Fibroblast of lung (primary cell): Measurements from ENCODE around the gene HIGD2A. TPM values are rescaled to one million over a fixed set of nuclear protein-coding genes. Genes with fewer than 3 reads are reported as not detected.

Experiments
- DNase-seq, 2 donors: peaks; one replicate each; pipeline versions ENCODE4 v3.0.0 to v3.0.0-alpha.2; 2010; ENCODE audit warnings: low read depth in 2 of 2
- H2AFZ ChIP-seq: 2 replicates; pipeline ENCODE4 v1.5.1; 2012; ENCODE audit warnings: low read length, control low read depth, inconsistent platforms
- H3K27ac ChIP-seq: 2 replicates; pipeline ENCODE4 v1.5.1; 2011; ENCODE audit warnings: low read length, control low read depth; ENCODE audit not compliant: insufficient read depth
- H3K27me3 ChIP-seq: 2 replicates; pipeline ENCODE4 v1.5.1; 2011; ENCODE audit warnings: mild to moderate bottlenecking, low read length; ENCODE audit not compliant: control insufficient read depth, insufficient read depth
- H3K36me3 ChIP-seq: 2 replicates; pipeline ENCODE4 v1.5.1; 2011; ENCODE audit warnings: low read length; ENCODE audit not compliant: control insufficient read depth, insufficient read depth
- H3K4me1 ChIP-seq: 2 replicates; pipeline ENCODE4 v1.5.1; 2011; ENCODE audit warnings: low read length; ENCODE audit not compliant: control insufficient read depth, insufficient read depth; ENCODE audit errors: extremely low read depth
- H3K4me2 ChIP-seq: 2 replicates; pipeline ENCODE4 v1.5.1; 2011; ENCODE audit warnings: low read length, control low read depth; ENCODE audit not compliant: insufficient read depth; ENCODE audit errors: extremely low read depth
- H3K4me3 ChIP-seq, 4 experiments: fragments of 200-600 bp in 1 of 4; sonication (generic) in 1 of 4; replicated peaks in 1 of 4; 2 replicates each; pipeline ENCODE4 v1.5.1; 2011 to 2016; ENCODE audit warnings: low read length in 4 of 4, low read depth in 3 of 4, mild to moderate bottlenecking in 3 of 4, control low read depth in 2 of 4, inconsistent platforms in 1 of 4, mixed read lengths in 1 of 4; ENCODE audit not compliant: insufficient read depth in 1 of 4; ENCODE audit errors: control extremely low read depth in 1 of 4
- H3K79me2 ChIP-seq: 2 replicates; pipeline ENCODE4 v1.5.1; 2012; ENCODE audit warnings: mild to moderate bottlenecking, low read length, inconsistent platforms; ENCODE audit not compliant: control insufficient read depth, insufficient read depth
- H3K9ac ChIP-seq: 2 replicates; pipeline ENCODE4 v1.5.1; 2011; ENCODE audit warnings: mild to moderate bottlenecking, low read length, control low read depth; ENCODE audit not compliant: insufficient read depth
- H3K9me3 ChIP-seq: 2 replicates; pipeline ENCODE4 v1.5.1; 2012; ENCODE audit warnings: low read depth, low read length; ENCODE audit not compliant: control insufficient read depth, insufficient read depth
- H4K20me1 ChIP-seq: 2 replicates; pipeline ENCODE4 v1.5.1; 2011; ENCODE audit warnings: low read length; ENCODE audit not compliant: control insufficient read depth, insufficient read depth; ENCODE audit errors: extremely low read depth
- EZH2 ChIP-seq: IDR thresholded peaks from 2 replicates; pipeline ENCODE4 v1.5.1; 2012; ENCODE audit warnings: low read length, control low read depth, mild to moderate bottlenecking; ENCODE audit errors: missing control alignments
- polyA plus RNA-seq, 2 donors: library from polyadenylated mRNA; depleted of rRNA in 1 of 2; stranded (reverse) in 1 of 2; unstranded in 1 of 2; fragments of >200 nt; gene quantifications; 2 replicates each; pipeline ENCODE4 v1.2.1, GENCODE V29; 2011 to 2012; ENCODE audit warnings: missing spikeins in 1 of 2
- total RNA-seq: library from RNA; depleted of rRNA; stranded (reverse); fragments of >200 nt; gene quantifications from 2 replicates; pipeline ENCODE4 v1.2.1, GENCODE V29; 2014
- TF ChIP-seq, protein P1 (sequence below), 2 donors: IDR thresholded peaks in 1 of 2; conservative IDR thresholded peaks in 1 of 2; 1 replicate in 1 of 2; 2 replicates in 1 of 2; pipeline ENCODE4 v1.5.1; 2011 to 2012; ENCODE audit warnings: low read length in 2 of 2, control low read depth in 1 of 2, inconsistent platforms in 1 of 2, low read depth in 1 of 2, mild to moderate bottlenecking in 1 of 2

The HIGD2A gene
- total and polyA plus RNA-seq, 2 donors (not counting 1 experiment from before 2014, with no cell fraction given): 54.7 to 77.6 TPM

DNA sequence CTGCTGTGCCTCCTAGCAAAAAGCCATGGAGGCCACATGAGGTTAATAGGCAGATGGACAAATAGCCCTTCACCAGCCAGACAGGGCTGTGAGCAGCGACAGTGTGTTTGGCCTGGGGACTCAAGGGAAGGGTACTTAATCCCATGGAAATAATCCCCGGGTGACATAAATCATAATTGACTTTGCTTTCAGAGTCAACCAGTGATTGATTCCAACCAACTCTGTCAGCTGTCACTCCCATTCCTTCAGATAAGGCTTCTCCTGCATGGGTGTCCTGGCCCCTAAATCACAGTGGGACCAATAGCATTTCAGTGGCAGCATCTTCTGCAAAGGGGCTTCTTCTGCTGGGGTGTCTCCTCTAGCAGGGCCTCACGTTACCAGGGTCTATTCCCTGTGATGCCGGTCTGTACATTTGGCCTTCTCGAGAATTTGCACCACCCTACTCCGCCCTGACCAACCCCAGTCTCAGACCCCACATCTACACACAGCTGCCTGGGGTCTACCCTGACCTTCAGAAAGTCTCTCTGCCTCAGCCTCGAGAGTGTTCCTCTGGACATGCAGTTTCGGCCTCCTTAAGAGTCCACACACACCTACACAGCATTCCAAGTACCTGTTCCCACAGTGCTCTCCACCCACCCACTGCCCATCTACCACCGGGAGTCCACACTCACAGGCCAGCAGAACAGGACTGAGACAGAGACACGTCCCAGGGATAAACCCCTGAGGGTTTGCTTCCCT lies 24.1 kb downstream of the HIGD2A start:
- no peak overlapping the region for H3K9ac ChIP-seq
- H3K4me1 ChIP-seq: peaks cover 17% of the 10 kb centered on the region
- H3K4me3 ChIP-seq: no peak overlapping the region
- peak overlapping the region; percentile 16 for H3K27ac ChIP-seq
- no peak overlapping the region for H2AFZ ChIP-seq
- no peaks in the 10 kb centered on the region for H3K9me3 ChIP-seq
- H3K79me2 ChIP-seq: peaks cover 46% of the 10 kb centered on the region
- H3K27me3 ChIP-seq: no peaks in the 10 kb centered on the region
- TF ChIP-seq, protein P1, sequence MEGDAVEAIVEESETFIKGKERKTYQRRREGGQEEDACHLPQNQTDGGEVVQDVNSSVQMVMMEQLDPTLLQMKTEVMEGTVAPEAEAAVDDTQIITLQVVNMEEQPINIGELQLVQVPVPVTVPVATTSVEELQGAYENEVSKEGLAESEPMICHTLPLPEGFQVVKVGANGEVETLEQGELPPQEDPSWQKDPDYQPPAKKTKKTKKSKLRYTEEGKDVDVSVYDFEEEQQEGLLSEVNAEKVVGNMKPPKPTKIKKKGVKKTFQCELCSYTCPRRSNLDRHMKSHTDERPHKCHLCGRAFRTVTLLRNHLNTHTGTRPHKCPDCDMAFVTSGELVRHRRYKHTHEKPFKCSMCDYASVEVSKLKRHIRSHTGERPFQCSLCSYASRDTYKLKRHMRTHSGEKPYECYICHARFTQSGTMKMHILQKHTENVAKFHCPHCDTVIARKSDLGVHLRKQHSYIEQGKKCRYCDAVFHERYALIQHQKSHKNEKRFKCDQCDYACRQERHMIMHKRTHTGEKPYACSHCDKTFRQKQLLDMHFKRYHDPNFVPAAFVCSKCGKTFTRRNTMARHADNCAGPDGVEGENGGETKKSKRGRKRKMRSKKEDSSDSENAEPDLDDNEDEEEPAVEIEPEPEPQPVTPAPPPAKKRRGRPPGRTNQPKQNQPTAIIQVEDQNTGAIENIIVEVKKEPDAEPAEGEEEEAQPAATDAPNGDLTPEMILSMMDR (conservative IDR thresholded peaks at IDR 0.05 in 1 of 2, IDR thresholded peaks at IDR 0.05 in 1 of 2; ENCODE audit: low read depth in 1 of 2, low read length in 2 of 2): no peak
- TF ChIP-seq EZH2: no peak
- H3K36me3 ChIP-seq: peaks cover 3% of the 10 kb centered on the region
- DNase-seq: no peak
- H4K20me1 ChIP-seq: no peaks in the 10 kb centered on the region
- peak overlapping the region; percentile 38 for H3K4me2 ChIP-seq

DNA sequence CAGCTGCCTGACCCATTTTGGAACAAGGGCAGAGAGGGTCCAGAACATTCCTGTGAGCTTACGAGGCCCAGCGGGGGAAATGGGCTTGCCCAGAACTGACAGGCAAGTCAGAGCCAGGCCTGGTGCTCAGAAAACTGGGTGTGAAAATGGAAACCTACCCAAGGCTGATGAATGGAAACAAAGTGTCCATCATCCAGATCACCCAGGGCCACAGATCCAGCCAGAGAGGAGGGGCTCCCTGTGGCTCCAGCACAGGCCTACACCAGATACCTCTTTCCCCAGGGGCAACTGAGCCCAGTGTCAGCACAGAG lies 24.7 kb downstream of the HIGD2A start:
- Histone ChIP-seq H3K36me3 (peaks cover 3% of the 10 kb centered on the region), H3K79me2 (peaks cover 46% of the 10 kb centered on the region), H3K9me3 (no peaks in the 10 kb centered on the region), H4K20me1 (no peaks in the 10 kb centered on the region), H3K27ac (peak overlapping the region; percentile 16), H3K4me3 (no peak overlapping the region), H3K4me1 (peaks cover 17% of the 10 kb centered on the region), H3K4me2 (peak overlapping the region; percentile 38), H3K9ac (no peak overlapping the region), H3K27me3 (no peaks in the 10 kb centered on the region), H2AFZ (no peak overlapping the region)
- no peak for TF ChIP-seq EZH2
- TF ChIP-seq, protein P1 (conservative IDR thresholded peaks at IDR 0.05 in 1 of 2, IDR thresholded peaks at IDR 0.05 in 1 of 2; ENCODE audit: low read depth in 1 of 2, low read length in 2 of 2): no peak
- peak in 1 of 2 donors; percentile 55 for DNase-seq

DNA sequence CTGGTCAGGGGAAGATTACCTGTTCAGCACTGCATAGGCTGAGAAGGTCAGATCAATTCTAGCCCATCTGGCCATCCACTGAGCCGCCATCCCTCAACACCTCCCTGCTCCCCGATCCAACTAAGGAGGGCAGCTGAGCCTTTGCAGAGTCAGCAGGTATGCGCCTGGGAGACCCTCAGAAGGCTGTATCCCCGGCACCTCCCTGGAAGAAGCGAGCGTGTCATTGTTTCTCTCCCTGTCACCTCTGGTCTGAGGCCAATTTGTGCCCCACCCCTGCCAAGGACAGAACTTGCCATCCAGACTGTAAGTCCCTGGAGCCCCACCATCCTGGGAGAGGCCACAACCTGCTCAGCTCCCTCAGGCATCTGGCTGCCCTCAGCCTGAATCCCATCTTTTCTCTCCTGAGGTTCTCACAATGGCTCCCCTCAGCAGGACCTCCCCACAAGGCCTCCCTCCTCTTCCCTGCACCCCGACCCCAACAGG lies 25.2 kb downstream of the HIGD2A start:
- TF ChIP-seq EZH2: no peak
- TF ChIP-seq, protein P1 (conservative IDR thresholded peaks at IDR 0.05 in 1 of 2, IDR thresholded peaks at IDR 0.05 in 1 of 2; ENCODE audit: low read depth in 1 of 2, low read length in 2 of 2): no peak
- peaks cover 46% of the 10 kb centered on the region for H3K79me2 ChIP-seq
- DNase-seq: no peak
- H3K27me3 ChIP-seq: no peaks in the 10 kb centered on the region
- no peak overlapping the region for H3K4me3 ChIP-seq
- H3K4me2 ChIP-seq: peak overlapping the region; percentile 38
- H3K9me3 ChIP-seq: no peaks in the 10 kb centered on the region
- no peak overlapping the region for H2AFZ ChIP-seq
- H3K36me3 ChIP-seq: peaks cover 3% of the 10 kb centered on the region
- no peak overlapping the region for H3K9ac ChIP-seq
- H4K20me1 ChIP-seq: no peaks in the 10 kb centered on the region
- peak overlapping the region; percentile 16 for H3K27ac ChIP-seq
- peaks cover 17% of the 10 kb centered on the region for H3K4me1 ChIP-seq
